Neural crest cell (in vitro differentiated cells): ENCODE results near the gene NMNAT1. TPM values are rescaled to one million over a fixed set of nuclear protein-coding genes. Genes with fewer than 3 reads are reported as not detected.

ENCODE experiments used
- DNase-seq: peaks from one replicate; pipeline ENCODE4 v3.0.0; 2021; ENCODE audit warnings: low read depth, mixed read lengths, low spot score
- H3K27ac Mint-ChIP-seq: one replicate; pipeline ENCODE4 v1.8.0; 2021; ENCODE audit warnings: mild to moderate bottlenecking, mixed read lengths; ENCODE audit not compliant: unreplicated experiment
- H3K27me3 Mint-ChIP-seq: 2 replicates; pipeline ENCODE4 v1.8.0; 2021; ENCODE audit warnings: low read depth, mild to moderate bottlenecking, mixed read lengths
- H3K36me3 Mint-ChIP-seq: 2 replicates; pipeline ENCODE4 v1.8.0; 2021; ENCODE audit warnings: low read depth, mild to moderate bottlenecking, mixed read lengths
- H3K4me1 Mint-ChIP-seq: 2 replicates; pipeline ENCODE4 v1.8.0; 2021; ENCODE audit warnings: mixed read lengths
- H3K4me3 Mint-ChIP-seq: one replicate; pipeline ENCODE4 v1.8.0; 2021; ENCODE audit warnings: mild to moderate bottlenecking, mixed read lengths
- H3K9me3 Mint-ChIP-seq: 2 replicates; pipeline ENCODE4 v1.8.0; 2021; ENCODE audit warnings: mixed read lengths
- microRNA-seq: library from miRNA; unstranded; fragments of <30 nt; microRNA quantifications from one replicate; pipeline ENCODE4, GENCODE V29; 2020
- total RNA-seq: library from RNA; stranded (reverse); gene quantifications from 2 replicates; pipeline ENCODE4 v1.2.1, GENCODE V29; 2021
- TF ChIP-seq, protein P1 (sequence below): fragments of 200-600 bp; sonication (generic); conservative IDR thresholded peaks from 2 replicates; pipeline ENCODE4 v1.5.0; 2021; ENCODE audit warnings: antibody characterized with exemption, mild to moderate bottlenecking

NMNAT1 gene
- total RNA-seq, 1 donor from 2014 or later, result 8.8 TPM

DNA sequence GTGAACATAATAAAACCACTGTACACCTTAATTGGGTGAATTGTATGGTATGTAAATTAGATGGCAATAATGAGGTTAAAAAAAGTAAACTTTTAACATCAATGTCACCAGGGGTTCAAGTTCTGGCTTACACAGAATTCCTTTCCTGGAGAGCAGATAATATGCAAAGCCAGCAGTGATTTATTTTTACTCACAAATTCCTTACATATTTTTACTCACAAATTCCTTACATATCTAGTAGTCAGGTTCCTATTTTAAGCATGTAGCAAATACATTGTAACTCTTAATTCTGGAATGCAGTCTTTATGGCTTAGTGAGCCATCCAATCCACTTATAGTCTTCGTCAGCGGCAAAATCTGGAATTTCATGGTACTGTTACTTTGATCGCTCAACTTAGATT, 88.2 kb downstream of the NMNAT1 start:
- Mint-ChIP-seq H3K9me3 (no peaks in the 10 kb centered on the region), H3K36me3 (no peaks in the 10 kb centered on the region), H3K4me1 (peaks cover 37% of the 10 kb centered on the region), H3K4me3 (peak overlapping the region; percentile 56), H3K27ac (no peak overlapping the region), H3K27me3 (no peaks in the 10 kb centered on the region)
- TF ChIP-seq, protein P1, sequence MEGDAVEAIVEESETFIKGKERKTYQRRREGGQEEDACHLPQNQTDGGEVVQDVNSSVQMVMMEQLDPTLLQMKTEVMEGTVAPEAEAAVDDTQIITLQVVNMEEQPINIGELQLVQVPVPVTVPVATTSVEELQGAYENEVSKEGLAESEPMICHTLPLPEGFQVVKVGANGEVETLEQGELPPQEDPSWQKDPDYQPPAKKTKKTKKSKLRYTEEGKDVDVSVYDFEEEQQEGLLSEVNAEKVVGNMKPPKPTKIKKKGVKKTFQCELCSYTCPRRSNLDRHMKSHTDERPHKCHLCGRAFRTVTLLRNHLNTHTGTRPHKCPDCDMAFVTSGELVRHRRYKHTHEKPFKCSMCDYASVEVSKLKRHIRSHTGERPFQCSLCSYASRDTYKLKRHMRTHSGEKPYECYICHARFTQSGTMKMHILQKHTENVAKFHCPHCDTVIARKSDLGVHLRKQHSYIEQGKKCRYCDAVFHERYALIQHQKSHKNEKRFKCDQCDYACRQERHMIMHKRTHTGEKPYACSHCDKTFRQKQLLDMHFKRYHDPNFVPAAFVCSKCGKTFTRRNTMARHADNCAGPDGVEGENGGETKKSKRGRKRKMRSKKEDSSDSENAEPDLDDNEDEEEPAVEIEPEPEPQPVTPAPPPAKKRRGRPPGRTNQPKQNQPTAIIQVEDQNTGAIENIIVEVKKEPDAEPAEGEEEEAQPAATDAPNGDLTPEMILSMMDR, result no peak
- no peak for DNase-seq

- H3K4me3 Mint-ChIP-seq, result peak within 1 kb of the TSS; percentile 100
- no peaks in the 10 kb centered on the region for H3K9me3 Mint-ChIP-seq
- H3K27ac Mint-ChIP-seq, result peak within 1 kb of the TSS; percentile 98
- DNase-seq, result peak; percentile 97
- TF ChIP-seq, protein P1, result peak; percentile 95
- no peaks in the 10 kb centered on the region for H3K27me3 Mint-ChIP-seq
- peaks cover 37% of the 10 kb centered on the region for H3K4me1 Mint-ChIP-seq
- no peaks in the 10 kb centered on the region for H3K36me3 Mint-ChIP-seq
Observed at GRCh38 chr1:10032590-10033358, 89.5 kb downstream of the NMNAT1 start, which contains the start of gene UBE4B. UBE4B (plus strand) TSS chr1:10032958; CDS start chr1:10033671, 713 bp downstream.

DNA sequence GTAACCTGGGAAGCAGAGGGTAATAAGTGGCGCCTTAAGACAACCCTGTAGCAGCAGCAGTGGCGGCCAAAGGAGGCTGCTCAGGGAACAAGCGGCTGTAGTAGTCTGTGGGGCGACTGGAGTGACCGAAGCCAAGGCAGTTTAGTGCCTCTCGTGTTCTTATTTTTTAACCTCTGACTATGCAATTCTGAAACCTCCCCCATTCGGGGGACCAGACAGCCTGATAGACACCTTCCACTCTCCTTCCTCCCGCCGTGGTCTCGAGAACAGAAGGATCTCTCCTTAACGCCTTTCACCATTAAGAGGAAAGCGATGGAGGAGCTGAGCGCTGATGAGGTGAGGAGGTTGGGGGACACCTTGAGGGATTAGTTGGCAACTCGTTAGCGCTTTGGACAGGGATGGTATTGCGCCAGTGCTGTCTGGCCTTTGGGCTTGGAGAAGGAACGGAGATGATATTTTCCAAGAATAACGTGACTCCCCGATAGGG, 90.1 kb downstream of the NMNAT1 start:
- Mint-ChIP-seq H3K4me1 (peaks cover 37% of the 10 kb centered on the region), H3K27me3 (no peaks in the 10 kb centered on the region), H3K9me3 (no peaks in the 10 kb centered on the region), H3K36me3 (no peaks in the 10 kb centered on the region), H3K4me3 (peak overlapping the region; percentile 100), H3K27ac (peak overlapping the region; percentile 98)
- DNase-seq, result no peak
- TF ChIP-seq, protein P1, result no peak

Small RNA genes lying within 50 kb of the gene (microRNA-seq; reads per million reads assigned to microRNA genes)
- 4.1 reads per million for gene MIR5697

Other genes starting within 250 kb of the NMNAT1 start
- 133 and 136 TPM in 2 replicates for gene CLSTN1, start 119.5 kb upstream of the NMNAT1 start, total RNA-seq
- gene CTNNBIP1, start 33.2 kb upstream of the NMNAT1 start, total RNA-seq, result 74.8 and 75.5 TPM in 2 replicates
- gene LZIC, start 84 bp upstream of the NMNAT1 start, total RNA-seq, result 35.3 and 39.6 TPM in 2 replicates
- not detected in 2 replicates for gene RBP7, start 53.8 kb downstream of the NMNAT1 start, total RNA-seq
- gene UBE4B, start 89.5 kb downstream of the NMNAT1 start, total RNA-seq, result 72.8 and 74.4 TPM in 2 replicates